ENCODE measurements around the gene SLC1A7.

Gene SLC1A7

DNA sequence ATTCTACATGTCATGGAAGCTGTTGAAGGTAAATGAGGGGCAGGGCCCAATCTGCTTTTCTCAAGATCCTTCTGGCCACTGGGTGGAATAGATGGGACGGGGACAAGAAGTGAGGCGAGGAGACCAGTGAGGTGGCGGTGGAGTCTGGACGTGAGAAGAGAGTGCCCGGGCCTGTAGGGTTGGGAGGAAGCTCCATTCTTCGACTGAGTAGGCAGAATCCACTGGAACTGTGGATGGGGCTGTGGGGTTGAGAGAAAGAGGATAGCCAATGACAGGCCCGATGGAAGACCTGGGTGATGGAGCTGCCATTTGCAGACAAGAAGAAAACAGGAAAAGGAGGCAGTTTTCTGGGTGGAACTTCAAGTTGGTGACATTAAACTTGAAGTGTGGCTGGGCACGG, 10.3 kb downstream of the SLC1A7 start:
- no peak for DNase-seq (ENCODE audit: low read depth)
- TF ChIP-seq, protein P1, sequence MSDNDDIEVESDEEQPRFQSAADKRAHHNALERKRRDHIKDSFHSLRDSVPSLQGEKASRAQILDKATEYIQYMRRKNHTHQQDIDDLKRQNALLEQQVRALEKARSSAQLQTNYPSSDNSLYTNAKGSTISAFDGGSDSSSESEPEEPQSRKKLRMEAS (IDR thresholded peaks at IDR 0.05; ENCODE audit: low read depth, low read length): no peak
- TF ChIP-seq, protein P2, sequence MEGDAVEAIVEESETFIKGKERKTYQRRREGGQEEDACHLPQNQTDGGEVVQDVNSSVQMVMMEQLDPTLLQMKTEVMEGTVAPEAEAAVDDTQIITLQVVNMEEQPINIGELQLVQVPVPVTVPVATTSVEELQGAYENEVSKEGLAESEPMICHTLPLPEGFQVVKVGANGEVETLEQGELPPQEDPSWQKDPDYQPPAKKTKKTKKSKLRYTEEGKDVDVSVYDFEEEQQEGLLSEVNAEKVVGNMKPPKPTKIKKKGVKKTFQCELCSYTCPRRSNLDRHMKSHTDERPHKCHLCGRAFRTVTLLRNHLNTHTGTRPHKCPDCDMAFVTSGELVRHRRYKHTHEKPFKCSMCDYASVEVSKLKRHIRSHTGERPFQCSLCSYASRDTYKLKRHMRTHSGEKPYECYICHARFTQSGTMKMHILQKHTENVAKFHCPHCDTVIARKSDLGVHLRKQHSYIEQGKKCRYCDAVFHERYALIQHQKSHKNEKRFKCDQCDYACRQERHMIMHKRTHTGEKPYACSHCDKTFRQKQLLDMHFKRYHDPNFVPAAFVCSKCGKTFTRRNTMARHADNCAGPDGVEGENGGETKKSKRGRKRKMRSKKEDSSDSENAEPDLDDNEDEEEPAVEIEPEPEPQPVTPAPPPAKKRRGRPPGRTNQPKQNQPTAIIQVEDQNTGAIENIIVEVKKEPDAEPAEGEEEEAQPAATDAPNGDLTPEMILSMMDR (IDR thresholded peaks at IDR 0.05; ENCODE audit: low read depth, low read length): no peak
- no peak for TF ChIP-seq POLR2A (IDR thresholded peaks at IDR 0.05; ENCODE audit: extremely low read depth, insufficient read length)
- TF ChIP-seq MYC (IDR thresholded peaks at IDR 0.05; ENCODE audit: low read depth, low read length): no peak
- H3K4me3 ChIP-seq (ENCODE audit: low read depth, low read length): no peak overlapping the region

DNA sequence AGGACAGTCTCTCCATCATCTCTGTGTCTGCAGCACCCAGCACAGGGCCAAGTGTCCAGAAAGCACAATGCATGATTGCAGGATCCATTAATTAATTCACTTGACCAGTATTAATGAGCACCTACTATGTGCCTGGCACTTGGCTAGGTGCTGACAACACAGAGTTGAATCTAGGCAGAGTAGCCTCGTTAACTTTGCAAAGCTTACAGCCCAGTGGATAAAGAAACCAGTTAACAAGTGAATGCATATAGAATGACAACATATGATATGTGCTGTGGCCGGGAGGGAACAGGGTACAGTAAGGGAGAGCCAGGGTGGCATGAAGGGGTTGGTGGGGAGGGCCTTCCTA, 10.9 kb downstream of the SLC1A7 start:
- no peak for DNase-seq (ENCODE audit: low read depth)
- TF ChIP-seq, protein P2 (IDR thresholded peaks at IDR 0.05; ENCODE audit: low read depth, low read length): no peak
- TF ChIP-seq POLR2A (IDR thresholded peaks at IDR 0.05; ENCODE audit: extremely low read depth, insufficient read length) (no peak), MYC (IDR thresholded peaks at IDR 0.05; ENCODE audit: low read depth, low read length) (no peak)
- TF ChIP-seq, protein P1 (IDR thresholded peaks at IDR 0.05; ENCODE audit: low read depth, low read length): no peak
- no peak overlapping the region for H3K4me3 ChIP-seq (ENCODE audit: low read depth, low read length)

DNA sequence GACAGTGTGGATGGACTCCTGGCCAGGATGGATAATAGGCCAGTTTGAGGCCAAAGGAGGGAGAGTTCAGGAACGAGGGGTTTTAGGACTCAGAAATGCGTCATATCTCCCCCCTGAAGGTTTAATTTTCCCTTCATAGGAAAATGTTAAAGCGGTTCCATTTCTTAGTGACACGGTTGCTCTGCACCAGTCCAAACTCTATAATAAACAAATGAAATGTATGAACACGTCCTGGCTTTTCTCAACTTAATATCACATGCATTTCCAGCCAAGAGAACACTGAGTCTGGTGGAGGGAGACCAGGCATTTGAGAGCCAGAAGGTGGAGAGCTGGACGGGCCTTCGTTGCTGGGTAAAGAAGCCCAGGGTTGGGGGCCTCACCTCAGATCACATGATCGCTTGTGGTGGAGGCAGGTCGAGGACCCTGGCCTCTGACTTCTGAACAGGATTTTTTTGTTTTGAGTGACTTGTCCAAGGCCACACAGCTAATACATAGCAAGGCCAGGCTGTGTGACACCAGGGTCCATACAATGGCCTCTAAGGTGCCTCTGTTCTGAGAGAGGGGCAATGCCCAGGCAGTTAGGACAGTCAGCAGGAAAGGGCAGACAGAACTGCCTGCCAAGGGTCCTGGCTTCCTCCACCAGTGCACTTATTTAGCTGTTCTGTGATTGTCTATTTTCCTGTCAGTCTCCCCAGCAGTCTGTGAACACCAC, 11.4 kb downstream of the SLC1A7 start:
- DNase-seq (ENCODE audit: low read depth): no peak
- TF ChIP-seq, protein P2 (IDR thresholded peaks at IDR 0.05; ENCODE audit: low read depth, low read length): no peak
- TF ChIP-seq POLR2A (IDR thresholded peaks at IDR 0.05; ENCODE audit: extremely low read depth, insufficient read length) (no peak), MYC (IDR thresholded peaks at IDR 0.05; ENCODE audit: low read depth, low read length) (no peak)
- TF ChIP-seq, protein P1 (IDR thresholded peaks at IDR 0.05; ENCODE audit: low read depth, low read length): no peak
- no peak overlapping the region for H3K4me3 ChIP-seq (ENCODE audit: low read depth, low read length)

DNA sequence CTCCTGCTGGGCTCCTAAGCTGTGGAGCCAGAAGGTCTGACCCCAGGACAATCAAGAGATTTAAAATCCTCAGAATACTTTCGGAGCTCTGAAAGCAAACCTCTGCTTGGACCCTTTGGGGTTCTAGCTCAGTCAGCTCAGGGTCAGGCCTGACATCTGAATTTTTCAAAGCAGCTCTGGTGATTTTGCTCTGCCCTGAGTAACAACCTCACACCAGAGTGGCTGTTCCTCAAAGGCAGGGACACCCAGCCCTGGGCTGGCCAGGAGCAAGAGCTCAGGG, 11.9 kb downstream of the SLC1A7 start:
- TF ChIP-seq, protein P1 (IDR thresholded peaks at IDR 0.05; ENCODE audit: low read depth, low read length): no peak
- TF ChIP-seq, protein P2 (IDR thresholded peaks at IDR 0.05; ENCODE audit: low read depth, low read length): no peak
- TF ChIP-seq POLR2A (IDR thresholded peaks at IDR 0.05; ENCODE audit: extremely low read depth, insufficient read length): no peak
- TF ChIP-seq MYC (IDR thresholded peaks at IDR 0.05; ENCODE audit: low read depth, low read length): no peak
- H3K4me3 ChIP-seq (ENCODE audit: low read depth, low read length): no peak overlapping the region
- no peak for DNase-seq (ENCODE audit: low read depth)

DNA sequence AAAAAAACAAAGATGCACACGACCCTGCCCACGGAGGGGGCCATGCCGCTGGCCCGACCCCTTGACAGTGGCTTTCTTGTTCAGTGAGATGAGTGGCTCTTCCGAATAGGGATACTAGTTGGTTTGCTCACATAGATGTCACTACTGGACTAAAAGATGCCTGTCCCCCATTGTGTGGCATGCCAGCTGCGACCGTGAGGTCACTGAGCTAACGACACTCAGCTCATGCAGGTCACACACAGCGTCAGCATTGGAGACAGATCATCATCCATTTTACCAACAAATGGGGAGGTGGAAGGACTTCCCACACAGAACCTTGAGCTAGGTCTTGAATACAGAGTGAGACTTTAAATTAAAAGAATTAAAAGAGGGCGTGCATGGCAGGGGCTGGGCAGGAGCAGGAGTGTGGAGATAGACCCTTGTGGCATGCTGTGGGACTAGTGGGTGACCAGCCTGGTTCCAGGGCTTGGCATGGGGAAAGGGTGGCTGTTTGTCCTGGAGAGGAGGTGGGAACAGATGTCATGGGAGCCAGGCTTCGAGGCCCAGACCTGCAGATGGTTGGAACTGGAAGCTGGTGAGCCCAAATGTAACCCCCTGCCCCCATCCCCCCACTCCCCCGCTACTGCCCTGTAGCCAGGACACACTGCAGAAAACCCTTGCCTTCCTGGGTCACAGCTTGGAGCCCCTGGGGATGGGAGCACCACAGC, 12.4 kb downstream of the SLC1A7 start:
- no peak for DNase-seq (ENCODE audit: low read depth)
- TF ChIP-seq MYC (IDR thresholded peaks at IDR 0.05; ENCODE audit: low read depth, low read length): no peak
- no peak for TF ChIP-seq POLR2A (IDR thresholded peaks at IDR 0.05; ENCODE audit: extremely low read depth, insufficient read length)
- TF ChIP-seq, protein P1 (IDR thresholded peaks at IDR 0.05; ENCODE audit: low read depth, low read length): no peak
- TF ChIP-seq, protein P2 (IDR thresholded peaks at IDR 0.05; ENCODE audit: low read depth, low read length): no peak
- H3K4me3 ChIP-seq (ENCODE audit: low read depth, low read length): no peak overlapping the region

Data from NB4 (cell line).